Fibroblast of lung (primary cell): ENCODE measurements around the gene SIX1. TPM values are rescaled to one million over a fixed set of nuclear protein-coding genes. Genes with fewer than 3 reads are reported as not detected.

Source experiments
- DNase-seq, 2 donors: peaks; one replicate each; pipeline versions ENCODE4 v3.0.0 to v3.0.0-alpha.2; 2010; ENCODE audit warnings: low read depth in 2 of 2
- H2AFZ ChIP-seq: 2 replicates; pipeline ENCODE4 v1.5.1; 2012; ENCODE audit warnings: low read length, control low read depth, inconsistent platforms
- H3K27ac ChIP-seq: 2 replicates; pipeline ENCODE4 v1.5.1; 2011; ENCODE audit warnings: low read length, control low read depth; ENCODE audit not compliant: insufficient read depth
- H3K27me3 ChIP-seq: 2 replicates; pipeline ENCODE4 v1.5.1; 2011; ENCODE audit warnings: mild to moderate bottlenecking, low read length; ENCODE audit not compliant: control insufficient read depth, insufficient read depth
- H3K36me3 ChIP-seq: 2 replicates; pipeline ENCODE4 v1.5.1; 2011; ENCODE audit warnings: low read length; ENCODE audit not compliant: control insufficient read depth, insufficient read depth
- H3K4me1 ChIP-seq: 2 replicates; pipeline ENCODE4 v1.5.1; 2011; ENCODE audit warnings: low read length; ENCODE audit not compliant: control insufficient read depth, insufficient read depth; ENCODE audit errors: extremely low read depth
- H3K4me2 ChIP-seq: 2 replicates; pipeline ENCODE4 v1.5.1; 2011; ENCODE audit warnings: low read length, control low read depth; ENCODE audit not compliant: insufficient read depth; ENCODE audit errors: extremely low read depth
- H3K4me3 ChIP-seq, 4 experiments: fragments of 200-600 bp in 1 of 4; sonication (generic) in 1 of 4; replicated peaks in 1 of 4; 2 replicates each; pipeline ENCODE4 v1.5.1; 2011 to 2016; ENCODE audit warnings: low read length in 4 of 4, low read depth in 3 of 4, mild to moderate bottlenecking in 3 of 4, control low read depth in 2 of 4, inconsistent platforms in 1 of 4, mixed read lengths in 1 of 4; ENCODE audit not compliant: insufficient read depth in 1 of 4; ENCODE audit errors: control extremely low read depth in 1 of 4
- H3K79me2 ChIP-seq: 2 replicates; pipeline ENCODE4 v1.5.1; 2012; ENCODE audit warnings: mild to moderate bottlenecking, low read length, inconsistent platforms; ENCODE audit not compliant: control insufficient read depth, insufficient read depth
- H3K9ac ChIP-seq: 2 replicates; pipeline ENCODE4 v1.5.1; 2011; ENCODE audit warnings: mild to moderate bottlenecking, low read length, control low read depth; ENCODE audit not compliant: insufficient read depth
- H3K9me3 ChIP-seq: 2 replicates; pipeline ENCODE4 v1.5.1; 2012; ENCODE audit warnings: low read depth, low read length; ENCODE audit not compliant: control insufficient read depth, insufficient read depth
- H4K20me1 ChIP-seq: 2 replicates; pipeline ENCODE4 v1.5.1; 2011; ENCODE audit warnings: low read length; ENCODE audit not compliant: control insufficient read depth, insufficient read depth; ENCODE audit errors: extremely low read depth
- CTCF ChIP-seq, 2 donors: IDR thresholded peaks in 1 of 2; conservative IDR thresholded peaks in 1 of 2; 1 replicate in 1 of 2; 2 replicates in 1 of 2; pipeline ENCODE4 v1.5.1; 2011 to 2012; ENCODE audit warnings: low read length in 2 of 2, control low read depth in 1 of 2, inconsistent platforms in 1 of 2, low read depth in 1 of 2, mild to moderate bottlenecking in 1 of 2
- EZH2 ChIP-seq: IDR thresholded peaks from 2 replicates; pipeline ENCODE4 v1.5.1; 2012; ENCODE audit warnings: low read length, control low read depth, mild to moderate bottlenecking; ENCODE audit errors: missing control alignments
- polyA plus RNA-seq, 2 donors: library from polyadenylated mRNA; depleted of rRNA in 1 of 2; stranded (reverse) in 1 of 2; unstranded in 1 of 2; fragments of >200 nt; gene quantifications; 2 replicates each; pipeline ENCODE4 v1.2.1, GENCODE V29; 2011 to 2012; ENCODE audit warnings: missing spikeins in 1 of 2
- total RNA-seq: library from RNA; depleted of rRNA; stranded (reverse); fragments of >200 nt; gene quantifications from 2 replicates; pipeline ENCODE4 v1.2.1, GENCODE V29; 2014

Gene SIX1
- total and polyA plus RNA-seq, 2 donors (not counting 1 experiment from before 2014, with no cell fraction given) = 6.9 to 8.3 TPM

DNA sequence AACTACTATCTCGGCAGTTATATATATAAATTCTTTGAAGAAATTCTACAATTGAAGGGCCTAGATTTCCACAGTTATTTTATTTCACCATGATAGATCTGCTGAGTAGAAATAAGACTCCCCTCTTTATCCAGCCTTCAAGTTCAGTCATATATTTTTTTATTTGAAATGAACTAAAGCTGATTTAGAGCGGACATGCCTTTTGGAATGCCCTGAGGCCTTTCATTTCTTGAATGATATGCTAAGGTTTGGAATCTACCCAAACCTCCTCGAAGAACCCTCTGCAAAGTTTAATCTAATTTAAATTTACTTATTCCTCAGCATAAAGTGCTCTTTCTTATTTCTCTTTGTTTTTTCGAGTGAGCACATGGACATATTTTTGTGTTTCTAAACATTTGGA, 15.1 kb downstream of the SIX1 start:
- Histone ChIP-seq H3K79me2 (no peaks in the 10 kb centered on the region), H3K4me2 (no peak overlapping the region), H4K20me1 (no peaks in the 10 kb centered on the region), H3K9ac (no peak overlapping the region), H3K4me1 (peaks cover 5% of the 10 kb centered on the region), H2AFZ (no peak overlapping the region), H3K4me3 (no peak overlapping the region), H3K27me3 (no peaks in the 10 kb centered on the region), H3K9me3 (no peaks in the 10 kb centered on the region), H3K27ac (no peak overlapping the region), H3K36me3 (no peaks in the 10 kb centered on the region)
- DNase-seq = no peak
- TF ChIP-seq EZH2 (no peak), CTCF (conservative IDR thresholded peaks at IDR 0.05 in 1 of 2, IDR thresholded peaks at IDR 0.05 in 1 of 2; ENCODE audit: low read depth in 1 of 2, low read length in 2 of 2) (no peak)

DNA sequence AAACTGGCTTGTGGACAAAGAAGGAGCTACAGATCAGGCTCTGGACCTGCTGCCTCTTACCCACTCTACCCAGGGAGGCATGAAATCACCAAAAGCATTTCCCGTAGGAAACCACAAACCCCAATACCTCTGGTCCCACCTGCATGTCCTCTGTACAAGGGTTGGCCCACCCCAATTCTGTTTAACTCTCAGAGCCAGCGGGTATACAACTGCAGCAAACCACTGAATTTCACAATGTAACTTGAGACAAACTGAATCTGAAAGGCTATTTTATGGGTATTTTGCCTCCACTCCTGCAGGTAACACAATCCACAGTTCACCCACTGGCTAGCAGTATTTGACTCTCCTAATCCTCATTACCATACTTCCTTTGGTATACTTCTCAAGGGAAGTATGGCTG, 16.5 kb downstream of the SIX1 start:
- no peak overlapping the region for H3K4me2 ChIP-seq
- no peaks in the 10 kb centered on the region for H4K20me1 ChIP-seq
- peaks cover 4% of the 10 kb centered on the region for H3K4me1 ChIP-seq
- H3K9ac ChIP-seq = no peak overlapping the region
- no peak for DNase-seq
- H3K27me3 ChIP-seq = no peaks in the 10 kb centered on the region
- no peaks in the 10 kb centered on the region for H3K36me3 ChIP-seq
- TF ChIP-seq EZH2 (no peak), CTCF (conservative IDR thresholded peaks at IDR 0.05 in 1 of 2, IDR thresholded peaks at IDR 0.05 in 1 of 2; ENCODE audit: low read depth in 1 of 2, low read length in 2 of 2) (no peak)
- H2AFZ ChIP-seq = no peak overlapping the region
- no peak overlapping the region for H3K4me3 ChIP-seq
- no peaks in the 10 kb centered on the region for H3K9me3 ChIP-seq
- no peaks in the 10 kb centered on the region for H3K79me2 ChIP-seq
- H3K27ac ChIP-seq = no peak overlapping the region

DNA sequence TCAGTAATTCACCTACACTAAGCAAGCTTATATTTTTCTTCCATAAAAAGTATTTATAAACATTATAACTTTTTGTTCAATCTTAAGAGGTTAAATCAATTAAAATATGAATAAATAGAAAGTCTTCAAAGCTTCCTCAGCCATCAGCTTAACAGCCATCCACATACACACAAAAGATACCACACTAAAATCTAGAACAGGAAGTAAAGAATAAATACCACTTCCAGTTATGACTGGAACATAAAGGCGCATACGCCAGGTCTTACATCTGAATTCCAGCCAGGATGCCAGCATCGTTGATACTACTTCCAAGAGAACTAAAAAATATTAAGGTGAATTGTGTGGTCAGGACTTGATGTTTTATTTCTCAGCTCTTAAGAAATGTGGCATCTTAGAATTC, 17.0 kb downstream of the SIX1 start:
- Histone ChIP-seq H3K9ac (no peak overlapping the region), H3K79me2 (no peaks in the 10 kb centered on the region), H4K20me1 (no peaks in the 10 kb centered on the region), H3K27ac (no peak overlapping the region), H3K4me3 (no peak overlapping the region), H3K9me3 (no peaks in the 10 kb centered on the region), H3K36me3 (no peaks in the 10 kb centered on the region), H3K4me1 (no peaks in the 10 kb centered on the region), H3K4me2 (no peak overlapping the region), H2AFZ (no peak overlapping the region), H3K27me3 (no peaks in the 10 kb centered on the region)
- DNase-seq = no peak
- no peak for TF ChIP-seq CTCF (conservative IDR thresholded peaks at IDR 0.05 in 1 of 2, IDR thresholded peaks at IDR 0.05 in 1 of 2; ENCODE audit: low read depth in 1 of 2, low read length in 2 of 2)
- no peak for TF ChIP-seq EZH2
